GM19463 (cell line): Measurements from ENCODE around the gene GJC2.

Experiments
- ATAC-seq: cut with Tn5 transposase; IDR thresholded peaks from one replicate; pipeline ENCODE4 v1.9.1; 2021; ENCODE audit warnings: mild to moderate bottlenecking, moderate library complexity; ENCODE audit not compliant: unreplicated experiment

GJC2 gene

GRCh38 chr1:228144193-228144992 is 5.3 kb upstream of the GJC2 start:
- no peak for ATAC-seq

- no peak for ATAC-seq
Measured at GRCh38 chr1:228144993-228145343, 4.8 kb upstream of the GJC2 start.

- no peak for ATAC-seq
Measured at GRCh38 chr1:228145463-228146416, 4.0 kb upstream of the GJC2 start.

GRCh38 chr1:228146417-228147150 is 3.1 kb upstream of the GJC2 start:
- no peak for ATAC-seq

- no peak for ATAC-seq
Measured at GRCh38 chr1:228147151-228147693, 2.5 kb upstream of the GJC2 start.

GRCh38 chr1:228147768-228148167 is 2.0 kb upstream of the GJC2 start:
- ATAC-seq: no peak

GRCh38 chr1:228148196-228148861 is 1.4 kb upstream of the GJC2 start:
- no peak for ATAC-seq

- ATAC-seq: no peak
Measured at GRCh38 chr1:228148935-228149405, 760 bp upstream of the GJC2 start.

GRCh38 chr1:228150120-228150460 is 360 bp downstream of the GJC2 start:
- no peak for ATAC-seq

- no peak for ATAC-seq
Measured at GRCh38 chr1:228150461-228151179, 890 bp downstream of the GJC2 start.

GRCh38 chr1:228151180-228151925 is 1.6 kb downstream of the GJC2 start:
- ATAC-seq: no peak

GRCh38 chr1:228152097-228152917 is 2.6 kb downstream of the GJC2 start:
- ATAC-seq: no peak

- ATAC-seq: no peak
Measured at GRCh38 chr1:228152918-228153258, 3.2 kb downstream of the GJC2 start.

- ATAC-seq: no peak
Measured at GRCh38 chr1:228154021-228154669, 4.4 kb downstream of the GJC2 start.

GRCh38 chr1:228154670-228155571 is 5.2 kb downstream of the GJC2 start:
- no peak for ATAC-seq

- no peak for ATAC-seq
Measured at GRCh38 chr1:228155596-228156514, 6.1 kb downstream of the GJC2 start.
